GM19463 (cell line): ENCODE measurements around the gene HACD1.
"Not testable (repeated sequence)": the region's sequence is repeated elsewhere in the genome, so short reads cannot be mapped to it uniquely, and the experiment has no call there.

Experiments
- ATAC-seq: cut with Tn5 transposase; IDR thresholded peaks from one replicate; pipeline ENCODE4 v1.9.1; 2021; ENCODE audit warnings: mild to moderate bottlenecking, moderate library complexity; ENCODE audit not compliant: unreplicated experiment

The HACD1 gene

GRCh38 chr10:17643755-17644484 lies 26.7 kb upstream of the HACD1 start, which contains the start of gene STAM:
STAM (plus strand) TSS chr10:17644151; CDS start chr10:17644340, 189 bp downstream.
- ATAC-seq = peak; percentile 86

DNA sequence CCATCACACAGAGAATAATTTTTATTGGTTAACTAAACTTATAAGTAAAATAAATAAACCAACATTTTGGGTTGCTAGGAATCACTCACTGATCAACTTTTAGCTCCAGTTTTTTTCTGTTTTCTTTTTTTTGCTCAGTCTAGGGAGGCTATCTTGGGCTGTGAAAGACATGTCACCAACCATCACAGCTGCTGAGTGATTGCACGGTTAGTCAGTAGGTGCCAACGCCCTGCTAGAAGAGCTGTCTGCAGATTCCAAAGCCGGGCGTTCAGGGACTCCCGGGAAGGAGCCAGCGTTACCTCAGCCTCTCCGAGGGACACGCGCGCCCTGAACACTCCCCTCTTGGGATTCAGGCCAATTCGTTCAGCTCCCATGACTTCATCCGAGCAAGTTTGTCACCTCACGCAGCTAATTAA lies 26.2 kb upstream of the HACD1 start:
- peak; percentile 14 for ATAC-seq

- ATAC-seq = no peak
These were observed 23.2 kb upstream of the HACD1 start for GRCh38 chr10:17640331-17640816.

GRCh38 chr10:17637869-17638268 lies 20.7 kb upstream of the HACD1 start:
- ATAC-seq = no peak

DNA sequence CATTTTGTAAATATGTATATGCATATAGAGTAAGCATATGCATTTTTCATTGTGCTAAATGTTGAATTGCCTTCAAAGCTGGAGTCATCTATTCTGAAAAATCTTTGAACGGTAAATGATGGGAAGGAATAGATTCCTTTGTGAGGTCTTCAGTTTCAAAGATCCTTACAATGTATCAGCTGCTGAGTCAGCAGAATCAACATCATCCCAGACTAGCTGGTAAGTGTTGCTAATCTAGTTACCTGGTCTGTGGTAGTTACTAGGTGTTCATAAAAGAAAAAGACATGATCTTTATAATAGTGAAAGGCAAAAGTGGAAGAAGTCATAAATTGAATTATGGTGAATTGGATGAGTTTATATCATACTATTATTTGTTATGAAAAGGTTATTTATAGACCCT lies 16.2 kb upstream of the HACD1 start:
- ATAC-seq = no peak

DNA sequence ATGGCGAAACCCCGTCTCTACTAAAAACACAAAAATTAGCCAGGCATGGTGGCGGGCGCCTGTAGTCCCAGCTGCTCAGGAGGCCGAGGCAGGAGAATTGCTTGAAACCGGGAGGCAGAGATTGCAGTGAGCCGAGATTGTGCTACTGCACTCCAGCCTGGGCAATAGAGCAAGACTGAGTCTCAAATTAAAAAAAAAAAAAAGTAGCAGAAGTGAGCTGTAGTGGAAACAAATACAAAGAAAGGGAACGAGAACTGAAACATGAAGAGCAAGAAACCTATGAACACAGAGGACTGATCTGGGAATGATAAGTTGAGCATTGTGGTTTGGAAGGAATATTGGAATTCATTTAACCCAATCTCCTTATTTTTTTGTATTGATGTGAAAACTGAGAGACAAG lies 15.4 kb upstream of the HACD1 start:
- ATAC-seq = not testable (repeated sequence)

DNA sequence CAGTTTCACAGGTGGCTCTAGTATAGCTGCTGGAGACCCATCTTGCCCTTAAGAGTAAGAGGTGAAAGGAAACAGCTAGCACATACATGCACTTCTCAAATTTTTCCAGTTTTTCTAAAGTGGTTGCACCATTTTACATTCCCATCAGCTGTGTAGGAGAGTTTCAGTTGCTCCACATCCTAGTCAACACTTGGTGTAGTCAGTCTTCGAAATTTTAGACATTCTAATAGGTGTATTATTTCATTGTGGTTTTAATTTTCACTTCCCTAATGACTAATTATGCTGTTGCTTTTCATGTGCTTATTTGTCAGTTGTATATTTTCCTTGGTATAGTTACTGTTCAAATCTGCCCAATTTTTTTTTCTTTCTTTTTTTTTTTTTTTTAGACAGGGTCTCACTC lies 9.5 kb upstream of the HACD1 start:
- ATAC-seq = no peak

- ATAC-seq = no peak
These were observed 7.8 kb upstream of the HACD1 start for GRCh38 chr10:17624996-17625395.

DNA sequence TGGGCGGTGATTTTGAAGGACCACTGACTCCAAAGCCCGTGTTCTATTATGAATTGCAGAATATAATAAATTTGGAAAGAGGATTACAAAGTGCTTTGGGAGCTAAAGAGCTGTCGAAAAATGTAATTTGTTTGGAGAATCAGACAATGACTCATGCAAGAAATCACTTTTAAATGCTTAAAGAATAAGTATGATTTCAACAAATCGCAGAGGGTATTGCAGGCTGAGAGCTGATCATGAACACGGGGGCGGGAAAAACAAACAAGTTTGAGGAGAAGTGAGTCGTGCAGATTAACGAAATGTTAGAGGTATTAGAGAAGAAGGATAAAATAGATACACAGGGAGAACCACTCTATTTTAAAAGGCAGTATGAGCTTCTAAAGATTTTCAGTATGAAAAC lies 4.9 kb upstream of the HACD1 start:
- ATAC-seq = no peak

GRCh38 chr10:17616403-17617030 lies 657 bp downstream of the HACD1 start:
- peak; percentile 42 for ATAC-seq

- no peak for ATAC-seq
These were observed 7.6 kb downstream of the HACD1 start for GRCh38 chr10:17609523-17610079.

DNA sequence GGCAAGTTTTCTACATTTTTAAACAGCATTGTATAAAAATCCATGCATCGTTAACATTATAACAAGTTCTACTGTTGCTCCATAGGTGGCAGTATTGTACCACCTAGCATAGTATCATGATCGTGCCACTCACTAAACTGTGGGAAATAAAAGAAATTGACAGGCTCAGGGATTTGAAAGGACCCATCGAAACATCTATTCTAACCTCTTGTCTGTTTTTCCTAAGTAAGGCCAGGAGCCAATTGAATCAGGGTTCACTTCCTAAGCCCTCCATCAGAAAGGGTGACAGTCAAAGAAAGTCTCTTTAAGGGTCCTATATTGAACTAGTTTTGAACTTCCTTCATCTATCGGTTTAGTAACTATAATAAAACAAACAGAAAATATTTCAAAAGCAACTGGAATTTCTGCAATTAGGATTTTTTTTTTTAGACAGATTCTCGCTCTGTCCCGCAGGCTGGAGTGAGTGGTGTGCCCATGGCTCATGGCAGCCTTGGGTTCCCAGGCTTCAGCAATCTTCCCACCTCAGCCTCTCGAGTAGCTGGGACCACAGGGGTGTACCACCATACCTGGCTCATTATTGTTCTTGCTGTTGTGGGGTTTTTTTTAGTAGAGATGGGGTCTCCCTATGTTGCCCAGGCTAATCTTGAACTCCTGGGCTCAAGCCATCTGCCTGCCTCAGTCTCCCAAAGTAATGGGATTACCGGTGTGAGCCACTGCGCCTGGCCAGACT lies 9.4 kb downstream of the HACD1 start:
- peak; percentile 63 for ATAC-seq

DNA sequence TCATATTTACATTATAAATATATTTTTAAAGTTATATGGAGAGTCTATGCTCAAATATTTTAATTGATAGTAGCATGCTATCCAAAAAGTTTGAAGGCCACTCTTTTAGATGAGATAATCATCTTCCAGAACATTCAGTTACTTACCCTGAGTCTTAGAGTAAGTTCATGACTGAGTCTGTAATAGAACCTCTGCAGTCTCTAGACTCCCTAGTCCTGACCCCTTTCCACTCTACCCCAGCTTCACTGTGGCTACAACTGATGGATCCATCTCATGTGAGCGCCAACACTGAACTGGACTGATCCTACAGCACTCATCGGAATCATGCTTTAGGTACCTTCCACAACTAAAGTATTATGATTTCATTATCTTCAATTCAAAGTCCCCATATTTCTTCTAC lies 10.1 kb downstream of the HACD1 start:
- ATAC-seq = no peak

GRCh38 chr10:17606547-17607040 lies 10.6 kb downstream of the HACD1 start:
- no peak for ATAC-seq

GRCh38 chr10:17605936-17606335 lies 11.2 kb downstream of the HACD1 start:
- no peak for ATAC-seq

- ATAC-seq = no peak
These were observed 18.1 kb downstream of the HACD1 start for GRCh38 chr10:17599089-17599488.

DNA sequence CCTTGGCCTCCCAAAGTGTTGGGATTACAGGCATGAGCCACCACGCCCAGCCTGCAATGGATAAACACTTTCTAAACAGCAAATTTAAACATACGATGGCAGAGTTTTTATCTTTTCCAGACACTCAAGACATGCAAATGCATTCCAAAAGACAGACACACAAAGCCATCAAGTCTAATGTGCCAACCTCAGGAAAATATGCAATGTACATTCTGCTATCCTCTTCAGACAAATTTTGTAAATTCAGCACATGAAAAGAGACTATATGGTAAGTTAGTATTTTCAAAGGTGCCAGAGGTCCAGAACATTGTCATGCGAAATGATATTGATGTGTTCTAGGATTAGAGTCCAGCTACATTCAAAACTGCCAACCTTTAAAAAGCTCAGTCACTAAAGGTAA lies 19.8 kb downstream of the HACD1 start:
- ATAC-seq = no peak

DNA sequence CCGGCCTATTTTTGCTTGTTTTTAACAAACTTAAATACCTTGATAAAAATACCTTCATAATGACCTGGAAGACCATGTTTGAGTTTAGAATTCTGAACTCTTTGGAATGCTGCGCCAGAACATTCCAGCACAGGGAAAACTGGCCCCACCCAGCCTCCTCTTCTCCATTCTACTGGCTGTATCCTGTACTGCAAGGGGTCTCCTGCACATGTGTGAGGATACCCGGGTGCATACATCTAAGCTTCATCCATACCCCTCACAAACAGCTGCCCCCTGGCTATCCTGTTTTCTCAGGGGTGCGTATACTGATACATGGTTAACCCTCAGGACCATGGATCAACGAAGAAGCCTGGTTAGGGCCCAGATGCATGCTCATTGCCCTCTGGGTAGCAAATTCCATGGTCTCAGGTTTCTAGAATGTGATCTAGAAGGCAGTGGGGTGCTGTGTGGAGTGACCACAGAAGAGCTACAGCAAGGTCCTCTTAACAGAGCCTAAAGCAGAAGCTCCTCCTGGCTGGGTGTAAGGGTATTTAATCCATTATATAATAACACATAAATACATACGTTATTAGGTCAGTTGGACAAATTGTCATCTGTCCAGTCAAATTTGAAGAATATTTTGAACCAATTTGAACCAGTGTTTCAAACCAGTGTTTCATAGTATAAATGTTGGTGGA lies 26.1 kb downstream of the HACD1 start:
- no peak for ATAC-seq

DNA sequence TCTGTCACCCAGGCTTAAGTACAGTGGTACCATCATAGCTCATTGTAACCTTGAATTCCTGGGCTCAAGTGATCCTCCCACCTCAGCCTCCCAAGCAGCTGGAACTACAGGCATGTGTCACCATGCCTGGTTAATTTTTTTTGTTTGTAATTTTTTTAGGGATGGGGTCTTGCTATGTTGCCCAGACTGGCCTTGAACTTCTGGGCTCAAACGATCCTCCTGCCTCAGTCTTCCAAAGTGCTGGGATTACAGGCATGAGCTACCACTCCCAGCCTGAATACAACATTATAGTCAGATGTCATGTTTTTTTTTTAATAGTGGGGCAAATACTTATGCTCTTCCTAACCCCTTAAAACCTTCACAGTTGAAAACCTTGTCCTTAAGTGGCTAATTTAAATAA lies 27.9 kb downstream of the HACD1 start:
- ATAC-seq = not testable (repeated sequence)

GRCh38 chr10:17588420-17588819 lies 28.8 kb downstream of the HACD1 start:
- no peak for ATAC-seq

DNA sequence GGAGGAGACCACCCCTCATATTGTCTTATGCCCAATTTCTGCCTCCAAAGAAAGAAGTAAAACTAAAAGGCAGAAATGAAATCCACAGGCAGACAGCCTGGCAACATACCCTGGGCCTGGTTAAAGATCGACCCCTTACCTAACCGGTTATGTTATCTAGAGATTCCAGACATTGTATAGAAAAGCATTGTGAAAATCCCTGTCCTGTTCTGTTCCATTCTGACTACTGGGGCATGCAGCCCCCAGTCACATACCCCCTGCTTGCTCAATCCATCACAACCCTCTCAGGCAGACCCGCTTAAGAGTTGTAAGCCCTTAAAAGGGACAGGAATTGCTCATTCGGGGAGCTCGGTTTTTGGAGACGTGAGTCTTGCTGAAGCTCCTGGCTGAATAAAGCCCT lies 29.9 kb downstream of the HACD1 start:
- not testable (repeated sequence) for ATAC-seq
